Measurements from ENCODE around the gene NCDN.
A peak's percentile ranks its signal among the peaks of the same experiment; 100 is the strongest.
"Not testable (repeated sequence)": the region's sequence is repeated elsewhere in the genome, so short reads cannot be mapped to it uniquely, and the experiment has no call there.

Gene NCDN

GRCh38 chr1:35572296-35572695 lies 14.7 kb downstream of the NCDN start:
- DNase-seq = no peak

DNA sequence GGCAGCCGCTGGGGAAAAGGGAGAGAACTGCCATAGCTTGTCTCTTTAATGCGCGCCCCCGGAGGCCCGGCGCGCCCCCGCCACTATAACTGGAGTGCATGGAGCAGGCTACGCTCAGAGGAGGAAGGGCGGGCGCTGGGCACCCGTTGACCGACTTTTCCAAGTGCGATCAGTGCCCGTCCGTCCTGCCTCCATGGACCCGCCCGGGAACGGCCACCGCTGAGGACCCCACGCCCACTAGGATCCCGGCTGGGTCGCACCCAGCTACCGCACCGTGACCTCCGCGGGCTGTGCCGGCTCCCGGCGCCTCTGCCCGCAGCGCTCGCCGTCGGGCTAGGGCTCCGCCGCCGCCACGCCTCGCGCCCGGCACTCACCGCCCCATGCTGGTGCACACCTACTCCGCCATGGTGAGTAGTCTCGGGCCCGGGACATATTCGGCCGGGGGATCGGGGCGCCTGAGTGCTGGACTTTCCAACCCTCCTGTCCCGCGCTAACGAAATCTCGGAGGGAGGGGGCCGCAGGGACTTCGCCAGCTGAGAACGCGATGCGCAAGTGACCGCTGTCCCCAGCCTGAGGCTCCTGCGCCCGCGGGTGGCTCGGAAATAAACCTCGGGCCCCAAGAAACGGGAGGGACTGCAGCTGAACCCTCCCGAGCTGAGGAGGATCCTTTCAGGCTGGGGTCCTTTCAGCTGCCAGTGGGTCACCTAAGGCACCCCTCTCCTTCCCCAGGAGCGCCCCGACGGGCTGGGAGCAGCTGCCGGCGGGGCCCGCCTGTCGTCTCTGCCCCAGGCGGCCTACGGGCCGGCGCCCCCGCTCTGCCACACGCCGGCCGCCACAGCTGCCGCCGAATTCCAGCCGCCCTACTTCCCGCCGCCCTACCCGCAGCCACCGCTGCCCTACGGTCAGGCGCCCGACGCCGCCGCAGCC lies 15.9 kb downstream of the NCDN start, which contains the start of gene TFAP2E:
TSS of gene TFAP2E (plus strand) at position 117 of the 927 bp plus-strand sequence. CDS start at position 381, 264 bp downstream.
- DNase-seq = peak; percentile 61

DNA sequence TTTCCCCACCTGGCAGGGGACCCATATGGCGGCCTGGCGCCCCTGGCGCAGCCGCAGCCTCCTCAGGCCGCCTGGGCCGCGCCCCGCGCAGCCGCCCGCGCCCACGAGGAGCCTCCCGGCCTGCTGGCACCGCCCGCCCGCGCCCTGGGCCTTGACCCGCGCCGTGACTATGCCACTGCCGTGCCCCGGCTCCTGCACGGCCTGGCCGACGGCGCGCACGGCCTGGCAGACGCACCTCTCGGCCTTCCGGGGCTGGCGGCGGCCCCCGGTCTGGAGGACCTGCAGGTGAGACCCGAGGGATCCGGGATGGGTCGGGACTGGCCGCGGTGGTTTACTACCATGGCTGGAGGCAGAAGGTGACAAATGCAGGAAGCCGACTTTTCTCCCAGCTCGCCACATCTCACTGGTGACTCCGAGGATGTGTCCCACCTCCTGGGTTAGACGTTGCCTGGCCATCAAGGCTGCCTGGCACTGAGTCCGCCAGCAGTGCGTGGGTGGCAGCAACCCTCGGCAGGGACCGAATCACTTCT lies 16.6 kb downstream of the NCDN start:
- no peak for DNase-seq

DNA sequence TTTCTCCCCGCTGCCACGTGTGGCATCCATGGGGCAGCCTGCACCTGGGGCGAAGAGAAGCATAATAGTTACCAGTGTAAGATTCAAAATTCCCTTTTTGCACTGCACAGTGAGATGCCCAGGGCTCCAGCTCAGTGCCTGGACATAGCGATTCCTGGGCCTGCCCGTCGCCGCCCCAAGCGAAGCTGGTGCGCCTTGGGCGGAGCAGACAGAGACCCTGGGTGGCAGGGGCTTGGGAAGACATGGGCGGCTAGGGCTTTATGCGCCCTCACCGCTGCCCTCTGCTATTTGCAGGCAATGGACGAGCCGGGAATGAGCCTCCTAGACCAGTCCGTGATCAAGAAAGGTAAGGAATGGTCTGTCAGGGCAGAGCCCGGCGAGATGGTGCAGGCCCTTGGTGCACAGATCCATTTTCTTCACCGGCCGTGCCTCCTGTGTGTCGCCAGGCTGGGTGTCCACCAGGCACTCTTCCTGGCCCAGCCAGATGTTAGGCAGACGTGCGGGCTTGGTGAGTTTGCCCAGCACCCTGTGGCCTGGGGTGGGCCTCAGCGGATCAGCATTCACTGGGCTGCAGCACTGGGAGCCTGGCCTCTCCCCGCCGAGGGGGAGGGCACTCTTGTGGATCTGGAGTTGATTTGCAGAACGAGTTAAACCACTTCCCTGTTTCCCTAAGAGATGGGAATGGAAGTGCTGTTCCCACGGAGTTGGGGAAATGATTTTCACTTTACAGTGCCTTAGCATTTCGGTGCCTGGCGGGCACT lies 17.2 kb downstream of the NCDN start:
- DNase-seq = no peak

- no peak for DNase-seq
Observed at GRCh38 chr1:35575416-35575958, 17.9 kb downstream of the NCDN start.

DNA sequence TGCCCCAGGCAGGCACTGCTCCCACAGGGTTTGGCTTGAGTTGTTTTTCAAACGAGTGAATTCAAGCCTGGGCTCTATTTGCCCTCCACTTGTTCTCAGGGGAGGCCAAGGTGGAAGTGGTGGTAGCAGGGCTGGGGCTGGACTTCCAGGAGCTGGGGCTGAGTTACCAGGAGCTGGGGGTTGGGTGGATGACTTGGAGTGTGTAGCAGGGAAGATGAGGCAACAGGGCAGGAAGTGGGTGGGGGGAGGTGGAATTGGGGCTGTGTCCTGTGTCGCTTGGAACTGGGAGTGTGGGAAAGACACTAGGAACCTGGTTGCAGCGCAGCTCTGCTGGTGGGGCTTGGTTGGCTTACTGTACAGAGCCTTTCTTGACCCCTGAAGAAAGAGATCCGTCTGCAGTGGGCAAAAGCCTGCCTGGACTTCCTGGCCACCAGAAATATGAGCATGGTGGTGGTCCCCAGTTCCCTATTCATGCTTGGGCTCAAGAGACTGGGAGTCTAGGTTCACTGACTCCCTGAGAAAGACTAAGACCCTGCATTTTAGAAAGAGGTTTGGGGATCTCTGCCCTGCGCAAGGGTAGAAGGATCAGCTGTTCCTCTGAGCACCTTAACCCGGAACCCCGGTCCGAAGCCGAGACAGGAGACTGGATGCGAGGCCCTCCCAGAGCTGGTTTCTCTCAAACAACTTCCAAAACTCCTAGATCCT lies 18.6 kb downstream of the NCDN start:
- no peak for DNase-seq

GRCh38 chr1:35576766-35577070 lies 19.1 kb downstream of the NCDN start:
- DNase-seq = not testable (repeated sequence)

GRCh38 chr1:35577071-35577998 lies 19.7 kb downstream of the NCDN start:
- DNase-seq = no peak

DNA sequence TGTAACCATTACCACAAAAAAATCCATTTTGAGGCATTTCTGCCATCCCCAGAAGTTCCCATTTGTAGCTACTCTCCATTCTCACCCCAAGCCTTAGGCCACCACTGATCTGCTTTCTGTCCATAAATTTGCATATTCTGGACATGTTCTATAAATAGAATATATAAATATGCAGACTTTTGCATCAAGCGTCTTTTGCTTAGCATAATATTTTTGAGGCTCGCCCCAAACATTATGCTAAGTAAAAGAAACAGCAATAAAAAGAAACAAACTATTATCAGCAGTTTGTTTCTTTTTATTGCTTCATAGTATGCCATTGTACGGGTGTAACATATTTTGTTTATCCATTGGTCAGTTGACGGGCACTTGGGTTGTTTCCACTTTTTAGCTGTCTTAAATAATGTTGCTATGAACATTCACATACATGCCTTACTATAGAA lies 23.4 kb downstream of the NCDN start:
- no peak for DNase-seq

GRCh38 chr1:35581621-35582020 lies 24.0 kb downstream of the NCDN start:
- not testable (repeated sequence) for DNase-seq

GRCh38 chr1:35585281-35585680 lies 27.7 kb downstream of the NCDN start:
- DNase-seq = no peak

DNA sequence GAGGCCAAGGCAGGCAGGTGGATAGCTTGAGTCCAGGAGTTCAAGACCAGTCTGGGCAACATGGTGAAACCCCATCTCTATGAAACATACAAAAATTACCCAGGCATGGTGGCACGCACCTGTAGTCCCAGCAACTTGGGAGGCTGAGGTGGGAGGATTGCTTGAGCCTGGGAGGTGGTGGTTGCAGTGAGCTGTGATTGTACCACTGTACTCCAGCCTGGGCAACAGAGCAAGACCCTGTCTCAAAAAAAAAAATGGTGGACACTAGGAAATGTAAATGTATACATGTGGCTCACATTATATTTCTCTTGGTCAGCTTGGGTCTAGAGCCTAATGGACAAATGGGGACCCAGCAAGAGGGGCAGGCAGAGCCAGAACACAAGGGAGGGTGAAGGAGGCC lies 28.2 kb downstream of the NCDN start:
- DNase-seq = not testable (repeated sequence)

- DNase-seq = no peak
Observed at GRCh38 chr1:35586808-35587207, 29.2 kb downstream of the NCDN start.

DNA sequence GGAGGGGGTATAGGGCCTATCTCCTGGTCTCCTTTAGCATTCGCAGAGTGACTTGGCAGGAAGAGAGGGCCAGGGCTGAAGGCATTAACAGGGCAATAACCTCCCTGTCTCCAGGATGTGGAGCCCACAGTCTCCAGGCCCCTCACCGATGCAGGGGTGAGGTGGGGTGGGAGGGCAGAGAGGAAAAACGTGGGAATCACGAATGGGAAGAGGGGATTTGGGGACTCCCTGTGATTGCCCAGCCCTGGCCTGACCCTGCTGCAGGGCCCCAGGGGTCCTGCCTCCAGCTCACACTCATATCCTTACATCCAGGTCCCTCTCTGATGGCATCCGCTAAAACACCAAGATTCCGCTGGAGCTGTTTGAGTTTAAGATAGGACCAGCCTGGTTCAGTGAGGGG lies 30.1 kb downstream of the NCDN start:
- no peak for DNase-seq

DNA sequence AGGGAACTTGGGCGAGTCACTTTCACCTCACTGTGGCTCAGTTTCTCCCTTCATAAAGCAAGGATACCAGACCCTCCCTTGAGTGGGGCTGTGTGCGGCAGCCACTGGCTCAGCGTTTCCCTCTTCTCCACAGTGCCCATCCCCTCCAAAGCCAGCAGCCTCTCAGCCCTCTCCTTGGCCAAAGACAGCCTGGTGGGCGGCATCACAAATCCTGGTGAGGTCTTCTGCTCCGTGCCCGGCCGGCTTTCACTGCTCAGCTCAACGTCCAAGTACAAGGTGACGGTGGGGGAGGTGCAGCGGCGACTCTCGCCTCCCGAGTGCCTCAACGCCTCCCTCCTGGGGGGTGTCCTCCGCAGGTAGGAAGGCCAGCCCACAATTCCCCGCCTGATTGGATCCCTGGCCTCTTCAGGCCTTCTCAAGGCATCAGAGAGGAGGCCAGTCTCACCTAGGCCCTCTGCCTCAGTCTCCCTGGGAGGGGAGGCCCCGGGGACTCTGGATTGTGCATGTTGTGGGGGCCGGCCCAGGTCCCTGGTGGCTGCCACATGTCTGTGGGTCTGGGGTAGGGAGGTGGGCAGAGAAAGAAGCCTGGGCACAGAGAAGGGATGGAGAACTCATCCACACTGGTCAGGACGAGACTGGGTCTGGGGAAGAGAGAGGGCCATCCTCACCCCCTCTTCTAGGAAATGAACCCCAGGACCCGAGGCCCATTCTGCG lies 30.8 kb downstream of the NCDN start:
- no peak for DNase-seq

- no peak for DNase-seq
Observed at GRCh38 chr1:35589516-35590427, 32.2 kb downstream of the NCDN start.

DNA sequence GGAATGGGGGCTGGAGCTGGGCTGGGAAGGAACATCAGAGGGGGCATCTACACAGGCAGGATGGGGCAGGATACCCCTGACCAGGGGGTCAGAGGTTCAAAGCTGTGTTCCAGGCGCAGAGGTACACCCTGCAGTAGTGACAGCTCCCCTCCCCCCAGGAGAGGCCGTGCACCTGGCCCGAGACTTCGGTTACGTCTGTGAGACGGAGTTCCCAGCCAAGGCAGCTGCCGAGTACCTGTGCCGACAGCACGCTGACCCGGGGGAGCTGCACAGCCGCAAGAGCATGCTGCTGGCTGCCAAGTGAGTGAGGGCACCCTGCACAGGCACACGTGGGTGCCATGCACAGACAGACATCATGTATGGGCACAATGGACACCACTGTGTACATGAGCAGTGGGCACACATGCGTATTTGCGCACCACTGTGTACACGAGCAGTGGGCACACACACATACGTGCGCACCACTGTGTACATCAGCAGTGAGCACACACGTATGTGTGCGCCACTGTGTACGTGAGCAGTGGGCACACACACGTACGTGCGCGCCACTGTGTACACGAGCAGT lies 33.0 kb downstream of the NCDN start:
- no peak for DNase-seq

DNA sequence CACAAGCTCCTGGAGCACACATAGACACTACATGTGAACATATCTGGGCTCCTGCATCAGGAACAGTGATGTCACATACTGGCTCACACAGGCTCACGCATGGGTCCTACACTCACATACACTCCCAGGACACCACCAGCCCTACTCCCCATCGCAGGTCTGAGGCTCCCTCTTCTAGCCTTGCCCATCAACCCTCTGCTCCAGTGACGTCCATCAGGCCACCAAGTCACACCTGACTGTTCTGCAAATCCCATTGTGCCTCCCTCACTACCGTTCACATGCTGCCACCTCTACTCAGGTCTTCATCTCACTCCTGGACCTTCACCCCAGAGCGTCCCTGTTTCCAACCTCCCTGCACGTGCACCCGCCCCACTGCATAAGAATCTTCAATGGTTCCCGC lies 33.6 kb downstream of the NCDN start:
- no peak for DNase-seq

DNA sequence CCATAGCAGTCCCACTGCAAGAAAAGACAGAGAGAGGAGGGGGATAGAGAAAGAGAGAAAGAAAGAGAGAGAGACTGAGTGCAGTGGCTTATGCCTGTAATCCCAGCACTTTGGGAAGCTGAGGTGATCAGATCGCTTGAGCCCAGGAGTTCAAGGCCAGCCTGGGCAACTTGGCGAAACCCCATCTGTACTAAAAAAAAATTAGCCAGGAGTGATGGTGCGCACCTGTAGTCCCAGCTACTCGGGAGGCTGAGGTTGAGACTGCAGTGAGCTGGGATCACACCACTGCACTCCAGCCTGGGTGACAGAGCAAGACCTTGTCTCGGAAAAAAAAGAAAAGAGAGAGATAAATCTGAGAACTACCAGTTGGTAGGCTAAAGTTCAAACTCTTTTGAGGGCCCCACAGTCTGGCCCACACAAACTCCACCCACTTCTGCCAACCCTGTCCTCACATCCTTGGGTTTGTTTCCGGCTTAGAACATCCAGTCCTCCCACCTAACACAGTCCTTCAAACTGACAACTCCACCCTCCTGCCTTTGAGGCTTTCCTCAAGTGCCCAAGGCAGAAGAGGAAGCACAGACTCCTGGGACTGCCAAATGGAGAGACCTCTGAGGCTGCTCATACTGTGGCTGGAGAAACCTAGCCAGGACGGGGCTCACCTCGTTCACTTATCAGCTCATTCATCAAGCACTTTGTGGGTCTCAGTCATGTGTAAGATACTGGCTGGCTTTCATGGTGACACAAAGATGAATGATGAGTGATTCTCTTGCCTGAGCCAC lies 35.6 kb downstream of the NCDN start:
- DNase-seq = no peak
